Stimulated activated CD8-positive, alpha-beta memory T cell treated with anti-CD3 and anti-CD28 coated beads, Interleukin-4, amount 100 ng/mL, for 48 hours (primary cell): ENCODE measurements around the gene RETN.

ENCODE experiments used
- DNase-seq: peaks from one replicate; pipeline ENCODE4 v3.0.0-alpha.2; 2020

Gene RETN

GRCh38 chr19:7638802-7639465 is 29.9 kb upstream of the RETN start:
- DNase-seq = no peak

- no peak for DNase-seq
These were observed 28.9 kb upstream of the RETN start for GRCh38 chr19:7639863-7640348.

- DNase-seq = no peak
These were observed 28.0 kb upstream of the RETN start for GRCh38 chr19:7640803-7641202.

- no peak for DNase-seq
These were observed 27.3 kb upstream of the RETN start for GRCh38 chr19:7641290-7642276.

- no peak for DNase-seq
These were observed 26.4 kb upstream of the RETN start for GRCh38 chr19:7642295-7643030.

- DNase-seq = no peak
These were observed 25.8 kb upstream of the RETN start for GRCh38 chr19:7643031-7643415.

GRCh38 chr19:7643629-7644549 is 25.0 kb upstream of the RETN start:
- DNase-seq = peak; percentile 65

GRCh38 chr19:7644550-7644877 is 24.3 kb upstream of the RETN start:
- no peak for DNase-seq

- no peak for DNase-seq
These were observed 23.7 kb upstream of the RETN start for GRCh38 chr19:7645163-7645562.

GRCh38 chr19:7645656-7646425 is 23.0 kb upstream of the RETN start:
- no peak for DNase-seq

- no peak for DNase-seq
These were observed 22.5 kb upstream of the RETN start for GRCh38 chr19:7646426-7646700.

- no peak for DNase-seq
These were observed 21.7 kb upstream of the RETN start for GRCh38 chr19:7647156-7647555.

GRCh38 chr19:7648265-7649014 is 20.4 kb upstream of the RETN start:
- no peak for DNase-seq

GRCh38 chr19:7650148-7650547 is 18.7 kb upstream of the RETN start:
- DNase-seq = no peak

- peak; percentile 93 for DNase-seq
These were observed 16.7 kb upstream of the RETN start for GRCh38 chr19:7652061-7652641.

GRCh38 chr19:7654401-7654800 is 14.4 kb upstream of the RETN start:
- DNase-seq = no peak

- DNase-seq = no peak
These were observed 13.3 kb upstream of the RETN start for GRCh38 chr19:7655581-7655980.

- peak; percentile 67 for DNase-seq
These were observed 11.6 kb upstream of the RETN start for GRCh38 chr19:7657131-7657751.

GRCh38 chr19:7658219-7658686 is 10.6 kb upstream of the RETN start:
- peak; percentile 54 for DNase-seq
